ENCODE measurements around the gene C1orf159.

DNA sequence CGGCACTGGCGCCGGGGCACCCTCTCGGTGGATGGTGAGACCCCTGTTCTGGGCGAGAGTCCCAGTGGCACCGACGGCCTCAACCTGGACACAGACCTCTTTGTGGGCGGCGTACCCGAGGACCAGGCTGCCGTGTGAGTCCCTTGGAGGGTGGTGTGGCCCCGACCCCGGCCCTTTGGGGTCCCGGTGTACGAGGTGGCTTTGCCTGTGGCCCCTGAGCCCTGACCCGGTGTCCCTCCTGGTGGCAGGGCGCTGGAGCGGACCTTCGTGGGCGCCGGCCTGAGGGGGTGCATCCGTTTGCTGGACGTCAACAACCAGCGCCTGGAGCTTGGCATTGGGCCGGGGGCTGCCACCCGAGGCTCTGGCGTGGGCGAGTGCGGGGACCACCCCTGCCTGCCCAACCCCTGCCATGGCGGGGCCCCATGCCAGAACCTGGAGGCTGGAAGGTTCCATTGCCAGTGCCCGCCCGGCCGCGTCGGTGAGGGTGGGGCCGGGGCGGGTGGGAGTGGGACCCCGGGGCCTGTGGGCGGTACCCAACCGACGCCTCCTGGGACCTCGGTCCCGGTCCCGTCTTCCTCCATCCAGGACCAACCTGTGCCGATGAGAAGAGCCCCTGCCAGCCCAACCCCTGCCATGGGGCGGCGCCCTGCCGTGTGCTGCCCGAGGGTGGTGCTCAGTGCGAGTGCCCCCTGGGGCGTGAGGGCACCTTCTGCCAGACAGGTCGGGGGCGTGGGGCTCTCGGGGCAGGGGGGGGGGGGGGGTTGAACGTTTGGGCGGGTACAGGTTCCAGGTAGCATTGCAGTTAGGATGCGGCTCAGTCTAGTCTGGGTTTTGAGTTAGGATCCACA lies 66.3 kb downstream of the C1orf159 start:
- TF ChIP-seq HES2 (IDR thresholded peaks at IDR 0.05) (no peak), BHLHE40 (IDR thresholded peaks at IDR 0.05; ENCODE audit: low read depth, low read length) (no peak), EHMT2 (IDR thresholded peaks at IDR 0.05; ENCODE audit: low read depth) (no peak), CTCF (IDR thresholded peaks at IDR 0.05) (no peak), KDM1A (IDR thresholded peaks at IDR 0.05; ENCODE audit: low read depth) (no peak), EP300 (IDR thresholded peaks at IDR 0.05) (no peak), CEBPB (IDR thresholded peaks at IDR 0.05) (no peak), POLR2A (IDR thresholded peaks at IDR 0.05; ENCODE audit: low read length) (no peak), MAZ (IDR thresholded peaks at IDR 0.05; ENCODE audit: borderline replicate concordance, low read depth, low read length) (no peak), REST (IDR thresholded peaks at IDR 0.05) (no peak), SMC3 (IDR thresholded peaks at IDR 0.05) (no peak)
- TF ChIP-seq, protein P1, sequence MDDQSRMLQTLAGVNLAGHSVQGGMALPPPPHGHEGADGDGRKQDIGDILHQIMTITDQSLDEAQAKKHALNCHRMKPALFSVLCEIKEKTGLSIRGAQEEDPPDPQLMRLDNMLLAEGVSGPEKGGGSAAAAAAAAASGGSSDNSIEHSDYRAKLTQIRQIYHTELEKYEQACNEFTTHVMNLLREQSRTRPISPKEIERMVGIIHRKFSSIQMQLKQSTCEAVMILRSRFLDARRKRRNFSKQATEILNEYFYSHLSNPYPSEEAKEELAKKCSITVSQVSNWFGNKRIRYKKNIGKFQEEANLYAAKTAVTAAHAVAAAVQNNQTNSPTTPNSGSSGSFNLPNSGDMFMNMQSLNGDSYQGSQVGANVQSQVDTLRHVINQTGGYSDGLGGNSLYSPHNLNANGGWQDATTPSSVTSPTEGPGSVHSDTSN (IDR thresholded peaks at IDR 0.05), result no peak
